Esophagus squamous epithelium (tissue), 4 donors: Measurements from ENCODE around the gene CAPZB.

Source experiments
- POLR2A ChIP-seq, 4 donors: fragments of 450-650 bp; IDR thresholded peaks; one replicate each; pipeline ENCODE4 v1.6.1; 2017; ENCODE audit warnings: antibody characterized with exemption in 4 of 4, mild to moderate bottlenecking in 4 of 4, moderate library complexity in 3 of 4
- TF ChIP-seq, protein P1 (sequence below), 6 experiments: fragments of 450-650 bp in 4 of 6; fragments of 200-600 bp in 2 of 6; sonication (generic) in 2 of 6; IDR thresholded peaks; one replicate each; pipeline ENCODE4 v1.5.1; 2016 to 2019; ENCODE audit warnings: antibody characterized with exemption in 6 of 6, mild to moderate bottlenecking in 4 of 6, moderate library complexity in 4 of 6

DNA sequence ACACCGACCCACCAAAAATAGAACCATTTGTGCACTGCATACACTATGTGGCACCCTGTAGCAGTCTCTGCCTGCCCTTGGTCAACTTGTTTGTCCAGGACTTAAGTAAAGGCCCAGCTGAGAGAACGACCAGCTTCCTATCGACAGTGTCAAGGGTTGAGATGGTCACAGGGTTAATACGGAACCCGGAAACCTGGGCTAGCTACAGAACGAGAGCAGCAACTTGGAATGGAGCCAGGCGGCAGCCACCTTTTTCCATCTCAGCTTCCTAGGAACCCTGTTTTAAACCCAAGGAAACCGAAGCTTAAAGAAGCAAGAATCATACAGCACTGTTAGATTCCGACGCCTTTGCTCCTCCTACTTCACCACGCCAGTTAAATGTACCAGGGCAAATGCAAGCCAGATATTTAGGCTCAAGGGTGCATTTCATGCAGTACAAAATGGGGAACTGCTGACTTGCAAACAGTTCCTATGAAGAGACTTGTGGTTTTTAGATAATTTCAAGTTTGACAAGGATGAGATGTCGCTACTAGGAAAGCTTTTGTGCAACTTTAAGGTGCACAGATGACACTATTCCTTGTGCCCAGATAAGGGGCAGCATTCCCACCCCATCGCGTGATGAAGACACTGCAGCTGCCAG is 137.7 kb downstream of the CAPZB start:
- TF ChIP-seq, protein P1, sequence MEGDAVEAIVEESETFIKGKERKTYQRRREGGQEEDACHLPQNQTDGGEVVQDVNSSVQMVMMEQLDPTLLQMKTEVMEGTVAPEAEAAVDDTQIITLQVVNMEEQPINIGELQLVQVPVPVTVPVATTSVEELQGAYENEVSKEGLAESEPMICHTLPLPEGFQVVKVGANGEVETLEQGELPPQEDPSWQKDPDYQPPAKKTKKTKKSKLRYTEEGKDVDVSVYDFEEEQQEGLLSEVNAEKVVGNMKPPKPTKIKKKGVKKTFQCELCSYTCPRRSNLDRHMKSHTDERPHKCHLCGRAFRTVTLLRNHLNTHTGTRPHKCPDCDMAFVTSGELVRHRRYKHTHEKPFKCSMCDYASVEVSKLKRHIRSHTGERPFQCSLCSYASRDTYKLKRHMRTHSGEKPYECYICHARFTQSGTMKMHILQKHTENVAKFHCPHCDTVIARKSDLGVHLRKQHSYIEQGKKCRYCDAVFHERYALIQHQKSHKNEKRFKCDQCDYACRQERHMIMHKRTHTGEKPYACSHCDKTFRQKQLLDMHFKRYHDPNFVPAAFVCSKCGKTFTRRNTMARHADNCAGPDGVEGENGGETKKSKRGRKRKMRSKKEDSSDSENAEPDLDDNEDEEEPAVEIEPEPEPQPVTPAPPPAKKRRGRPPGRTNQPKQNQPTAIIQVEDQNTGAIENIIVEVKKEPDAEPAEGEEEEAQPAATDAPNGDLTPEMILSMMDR (IDR thresholded peaks at IDR 0.05) = no peak
- no peak for TF ChIP-seq POLR2A (IDR thresholded peaks at IDR 0.05)
